H1 (cell line): ENCODE data around the gene DCUN1D3. TPM values are rescaled to one million over a fixed set of nuclear protein-coding genes. Genes with fewer than 3 reads are reported as not detected.

Source experiments
- ASH2L ChIP-seq: fragments of 200-600, 300-600 bp; sonication (generic); IDR thresholded peaks from one replicate; pipeline ENCODE4 v1.7.1; 2017; ENCODE audit warnings: low read length
- CEBPB ChIP-seq: IDR thresholded peaks from 2 replicates; pipeline ENCODE4 v1.6.1; 2012; ENCODE audit warnings: low read depth, low read length
- RAD21 ChIP-seq, 2 experiments: IDR thresholded peaks in 1 of 2; conservative IDR thresholded peaks in 1 of 2; 2 replicates each; pipeline ENCODE4 v1.6.1; 2011; ENCODE audit warnings: low read depth in 2 of 2, low read length in 2 of 2, improper control_type of control experiment in 1 of 2, inconsistent platforms in 1 of 2, mild to moderate bottlenecking in 1 of 2, moderate library complexity in 1 of 2
- RFX5 ChIP-seq: IDR thresholded peaks from 2 replicates; pipeline ENCODE4 v1.6.1; 2011; ENCODE audit warnings: low read depth, low read length, improper control_type of control experiment, borderline replicate concordance
- SAP30 ChIP-seq: fragments of 300-600 bp; sonication (generic); IDR thresholded peaks from 2 replicates; pipeline ENCODE4 v1.7.1; 2012; ENCODE audit warnings: low read length, moderate library complexity, mild to moderate bottlenecking, inconsistent platforms; ENCODE audit not compliant: insufficient read depth, insufficient replicate concordance
- polyA plus RNA-seq, 7 experiments: library from polyadenylated mRNA; depleted of rRNA in 3 of 7; stranded (reverse) in 5 of 7; unstranded in 2 of 7; fragments of >200 nt in 5 of 7; fragments of 200-250 nt in 2 of 7; gene quantifications; 1 replicate in 5 of 7; 2 replicates in 1 of 7; 4 replicates in 1 of 7; pipeline versions ENCODE4 v1.2.1 to v1.2.3, GENCODE V29; 2011 to 2013; ENCODE audit warnings: missing spikeins in 2 of 7, mixed read lengths in 2 of 7
- total RNA-seq: library from RNA; stranded (reverse); fragmentation: NEBNext Ultra II Directional; extraction: Animal tissue kit (Norgen Biotek cat#: 25700); gene quantifications from 2 replicates; pipeline ENCODE4 v1.2.1, GENCODE V29; 2021

The DCUN1D3 gene
- total and polyA plus RNA-seq, 2 of the 8 experiments (the other 6 are each of a cell fraction or from before 2014, with no cell fraction given), result 3.5 to 18.2 TPM

DNA sequence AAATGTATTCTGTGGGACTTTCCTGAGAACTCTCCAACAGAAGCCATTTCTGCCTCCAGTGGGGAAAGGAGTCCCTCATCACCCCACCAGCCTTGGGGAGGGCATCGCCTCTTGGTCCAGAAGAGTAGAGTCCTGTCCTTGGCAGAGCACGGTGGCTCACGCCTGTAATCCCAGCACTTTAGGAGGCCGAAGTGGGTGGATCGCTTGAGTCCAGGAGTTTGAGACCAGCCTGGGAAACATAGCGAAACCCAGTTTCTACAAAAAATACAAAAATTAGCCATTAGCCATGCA, 41.4 kb upstream of the DCUN1D3 start (continued):
- TF ChIP-seq ASH2L (no peak), CEBPB (no peak), SAP30 (no peak), RFX5 (no peak), RAD21 (IDR thresholded peaks at IDR 0.05 in 1 of 2, conservative IDR thresholded peaks at IDR 0.05 in 1 of 2; ENCODE audit: low read depth in 2 of 2, low read length in 2 of 2) (no peak)
